HT1080 (cell line): ENCODE data around the gene BRCA1. TPM values are rescaled to one million over a fixed set of nuclear protein-coding genes. Genes with fewer than 3 reads are reported as not detected.

Source experiments
- DNase-seq: peaks from one replicate; pipeline ENCODE4 v3.0.0-alpha.2; 2015; ENCODE audit warnings: low read depth
- total RNA-seq: library from RNA; depleted of rRNA; stranded (reverse); fragments of >200 nt; shearing (Covaris generic); gene quantifications from 2 replicates; pipeline ENCODE4 v1.2.3, GENCODE V29; 2014

BRCA1 gene
- total RNA-seq, 1 experiment from 2014 or later = 47.1 TPM

GRCh38 chr17:43025766-43026537, 99.2 kb downstream of the BRCA1 start:
- no peak for DNase-seq

DNA sequence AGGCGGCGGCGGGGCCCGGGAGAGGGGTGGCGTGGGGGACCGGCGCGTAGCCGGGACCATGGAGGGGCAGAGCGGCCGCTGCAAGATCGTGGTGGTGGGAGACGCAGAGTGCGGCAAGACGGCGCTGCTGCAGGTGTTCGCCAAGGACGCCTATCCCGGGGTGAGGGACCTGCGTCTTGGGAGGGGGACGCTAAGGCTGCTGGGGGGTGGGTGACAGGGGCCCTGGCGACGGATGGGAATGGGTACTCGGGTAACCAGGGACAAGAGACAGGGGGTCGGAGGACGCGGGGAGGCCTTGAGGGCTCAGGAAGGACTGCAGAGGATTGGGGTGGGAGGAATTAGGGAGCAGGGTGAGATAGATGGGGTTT, 99.9 kb downstream of the BRCA1 start:
- DNase-seq = no peak

DNA sequence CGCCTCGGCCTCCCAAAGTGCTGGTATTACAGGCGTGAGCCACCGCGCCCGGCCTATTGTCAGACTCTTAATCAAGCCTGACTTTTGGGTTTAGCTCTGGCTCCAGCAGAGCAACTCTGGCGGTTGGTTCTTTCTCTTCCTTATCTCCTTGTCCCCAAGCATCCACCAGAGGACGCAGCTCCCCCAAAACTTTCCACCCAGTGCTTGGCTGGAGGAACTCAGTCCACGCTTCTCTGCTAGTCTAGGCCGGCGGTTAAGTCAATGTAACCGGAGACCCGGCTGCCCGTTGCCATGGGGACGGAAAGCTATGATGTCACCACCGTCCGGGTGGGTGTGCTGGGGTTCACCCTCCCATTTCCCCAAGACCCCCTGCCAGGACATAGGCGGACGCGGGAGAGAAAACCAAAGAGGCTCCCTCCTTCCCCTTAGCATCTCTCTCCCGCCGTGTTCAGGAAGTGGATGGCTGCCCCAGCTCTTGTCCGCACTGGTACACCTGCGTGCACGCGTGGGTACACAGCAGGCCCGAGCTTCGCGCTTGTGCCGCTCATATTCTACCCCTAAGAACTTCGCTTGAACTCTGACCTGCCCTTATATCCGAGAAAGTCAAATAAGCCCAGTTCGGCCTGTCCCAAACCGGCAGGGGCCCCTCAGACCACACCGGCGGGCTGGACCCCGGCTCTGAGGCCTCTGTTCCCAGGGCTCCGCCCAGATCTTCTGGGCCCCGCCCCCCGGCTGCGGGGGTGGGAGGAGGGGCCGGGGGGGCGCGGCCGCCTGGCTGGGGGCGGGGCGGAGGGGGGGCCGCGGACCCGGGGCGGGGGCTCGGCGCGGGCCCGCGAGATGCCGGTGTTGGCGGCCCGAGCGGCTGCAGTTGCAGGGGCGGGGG, 100.5 kb downstream of the BRCA1 start, which contains the start of gene RND2:
RND2 (plus strand) TSS at position 825 of the 883 bp plus-strand sequence. CDS start 117 bp downstream, outside the sequence.
- DNase-seq = peak; percentile 88

GRCh38 chr17:43021741-43022512, 103.2 kb downstream of the BRCA1 start, which contains the start of gene VAT1:
Gene VAT1, minus strand, starts transcription at chr17:43022385. Its CDS starts 63 bp downstream, at chr17:43022322.
- DNase-seq = peak; percentile 70

- DNase-seq = peak; percentile 71
Observed at GRCh38 chr17:43020789-43021740, 104.1 kb downstream of the BRCA1 start.

- DNase-seq = no peak
Observed at GRCh38 chr17:43020030-43020621, 105.0 kb downstream of the BRCA1 start.

GRCh38 chr17:43019418-43019817, 105.7 kb downstream of the BRCA1 start:
- no peak for DNase-seq

- DNase-seq = no peak
Observed at GRCh38 chr17:43018932-43019331, 106.2 kb downstream of the BRCA1 start.

DNA sequence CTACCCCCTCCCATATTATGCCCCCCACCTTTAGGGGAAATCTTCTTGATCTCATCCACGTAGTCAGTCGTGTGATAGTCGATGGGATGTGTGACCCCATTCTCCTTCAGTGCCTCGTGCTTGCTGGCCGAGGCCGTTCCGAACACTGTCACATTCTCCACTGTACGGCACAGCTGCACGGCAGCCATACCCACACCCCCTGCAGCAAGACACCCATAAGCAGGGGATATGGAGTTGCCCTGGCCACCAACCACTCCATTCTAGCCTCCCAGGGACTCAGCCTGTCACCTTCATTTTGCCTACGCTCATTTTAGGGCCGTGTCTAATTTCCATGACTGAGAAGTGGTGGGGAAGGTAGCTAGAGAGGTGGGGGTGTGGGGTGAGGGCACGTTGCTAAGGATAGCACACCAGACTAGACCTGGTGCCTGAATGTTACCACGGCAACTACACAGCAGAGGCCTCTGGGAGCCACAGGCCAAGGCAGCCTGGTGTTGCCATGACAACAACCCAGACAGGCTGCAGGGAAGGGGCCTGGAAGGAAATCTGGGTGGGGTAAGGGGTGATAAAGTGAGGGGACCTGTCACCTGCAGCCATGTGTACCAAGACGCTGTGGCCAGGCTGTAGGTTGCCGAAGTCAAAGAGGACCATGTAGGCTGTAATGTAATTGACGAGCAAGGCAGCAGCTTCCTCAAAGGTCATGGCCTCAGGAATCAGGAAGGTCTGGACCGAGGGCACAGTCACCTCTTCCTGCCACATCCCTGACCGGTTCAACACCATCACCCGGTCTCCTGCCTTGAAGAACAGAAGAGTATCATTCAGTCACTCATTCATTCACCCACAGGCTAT, 106.9 kb downstream of the BRCA1 start:
- DNase-seq = peak; percentile 13

- DNase-seq = no peak
Observed at GRCh38 chr17:43016216-43016615, 108.9 kb downstream of the BRCA1 start.

- no peak for DNase-seq
Observed at GRCh38 chr17:43015579-43015978, 109.6 kb downstream of the BRCA1 start.

DNA sequence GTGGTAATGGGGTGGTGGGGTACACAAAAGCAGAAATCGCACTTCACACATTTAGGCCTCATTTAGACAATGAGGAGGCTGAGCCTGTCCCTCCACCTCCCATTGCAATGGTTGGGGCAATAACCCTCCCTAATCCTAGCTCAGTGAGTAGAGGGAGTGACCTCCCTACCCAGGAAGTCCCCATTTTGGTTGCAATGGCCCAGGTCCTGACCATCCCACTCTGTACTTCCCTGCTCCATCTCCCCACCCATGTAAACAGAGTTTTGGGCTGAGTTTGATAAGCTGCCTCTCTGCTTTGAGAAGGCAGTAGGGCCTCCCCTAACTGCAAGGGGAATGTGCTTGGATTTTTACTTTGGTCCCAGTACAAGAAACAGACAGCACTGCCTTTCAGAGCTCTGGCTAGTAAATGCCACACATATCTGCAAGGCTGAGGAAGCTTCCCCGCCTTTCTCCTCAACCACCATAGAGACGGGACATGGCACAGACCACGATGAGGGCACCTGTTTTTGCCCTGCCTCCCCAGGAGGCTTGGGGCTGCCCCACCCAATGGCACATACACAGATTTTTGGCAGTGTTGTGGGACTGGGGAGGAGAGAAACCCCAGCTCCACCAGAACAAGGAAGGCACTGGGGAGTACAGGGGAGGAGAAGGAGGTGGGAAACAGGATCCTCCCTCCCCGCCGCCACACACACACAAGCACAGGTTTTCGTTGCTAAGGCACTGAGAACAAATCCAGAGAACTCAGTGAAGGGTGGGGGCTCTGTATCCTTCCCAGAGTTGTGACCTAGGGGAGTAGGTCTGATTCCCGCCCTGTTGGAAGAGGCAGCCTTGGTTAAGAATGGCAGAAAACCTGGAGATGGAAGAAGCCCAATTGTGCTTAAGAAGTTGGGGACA, 110.3 kb downstream of the BRCA1 start:
- no peak for DNase-seq

DNA sequence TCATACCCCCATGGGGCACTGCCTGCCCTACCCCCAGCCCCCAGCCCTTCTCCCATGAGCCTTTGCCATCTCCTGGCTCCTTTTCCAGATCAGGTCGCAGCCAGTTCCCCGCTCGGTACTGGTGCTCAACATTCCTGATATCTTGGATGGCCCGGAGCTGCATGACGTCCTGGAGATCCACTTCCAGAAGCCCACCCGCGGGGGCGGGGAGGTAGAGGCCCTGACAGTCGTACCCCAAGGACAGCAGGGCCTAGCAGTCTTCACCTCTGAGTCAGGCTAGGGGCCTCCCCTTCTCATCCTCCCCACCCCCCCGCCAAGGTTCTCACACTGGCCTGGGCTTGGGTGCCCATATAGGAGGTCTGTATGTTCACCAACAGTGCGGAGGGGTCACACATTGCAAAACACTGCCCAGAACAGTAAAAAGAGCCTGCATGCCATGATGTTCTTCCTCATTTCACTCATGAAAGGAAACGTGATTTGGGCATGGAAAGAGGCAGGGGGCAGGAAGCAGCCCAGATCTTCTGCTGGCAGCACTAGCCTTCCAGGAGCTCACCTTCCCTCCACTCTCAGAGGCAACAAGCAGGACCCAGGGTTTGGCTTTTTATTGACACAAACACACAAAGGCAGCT, 111.0 kb downstream of the BRCA1 start:
- DNase-seq = no peak

DNA sequence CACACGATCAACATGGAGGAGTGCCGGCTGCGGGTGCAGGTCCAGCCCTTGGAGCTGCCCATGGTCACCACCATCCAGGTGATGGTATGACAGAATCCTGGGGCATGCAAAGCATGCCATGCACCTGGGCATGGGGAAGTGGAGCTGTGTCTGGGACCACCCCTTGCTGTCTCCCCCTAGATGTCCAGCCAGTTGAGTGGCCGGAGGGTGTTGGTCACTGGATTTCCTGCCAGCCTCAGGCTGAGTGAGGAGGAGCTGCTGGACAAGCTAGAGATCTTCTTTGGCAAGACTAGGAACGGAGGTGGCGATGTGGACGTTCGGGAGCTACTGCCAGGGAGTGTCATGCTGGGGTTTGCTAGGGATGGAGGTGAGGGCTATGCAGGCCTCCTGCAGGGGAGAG, 111.9 kb downstream of the BRCA1 start:
- no peak for DNase-seq

DNA sequence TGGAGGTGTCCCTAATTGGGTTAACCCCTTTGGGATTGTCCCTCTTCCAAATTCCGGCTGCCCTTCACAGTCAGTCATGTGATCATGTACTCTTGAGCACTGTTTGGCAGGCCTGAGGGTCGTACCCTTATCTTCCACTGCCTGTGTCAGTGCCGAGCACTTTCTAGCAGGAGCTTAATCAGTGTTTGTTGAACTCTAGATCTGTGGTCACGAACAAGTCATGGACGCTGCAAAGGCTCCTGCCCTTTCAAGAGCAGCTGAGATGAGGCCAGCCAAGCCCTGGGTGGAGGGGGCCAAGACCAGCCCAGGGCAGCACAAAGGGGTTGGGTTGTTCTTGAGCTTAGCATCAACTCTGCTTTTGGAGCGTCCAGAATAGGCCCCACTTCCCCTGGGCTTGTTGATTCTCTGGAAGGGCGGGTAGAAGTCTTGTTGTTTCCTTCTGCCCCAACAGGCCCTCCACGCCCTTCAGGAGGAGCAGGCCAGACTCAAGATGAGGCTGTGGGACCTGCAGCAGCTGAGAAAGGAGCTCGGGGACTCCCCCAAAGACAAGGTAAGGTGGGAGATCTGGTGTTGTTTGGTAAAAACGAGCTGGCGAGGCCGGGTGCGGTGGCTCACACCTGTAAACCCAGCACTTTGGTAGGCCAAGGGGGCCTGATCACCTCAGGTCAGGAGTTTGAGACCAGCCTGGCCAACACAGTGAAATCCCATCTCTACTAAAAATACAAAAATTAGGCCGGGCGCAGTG, 113.3 kb downstream of the BRCA1 start:
- DNase-seq = no peak

DNA sequence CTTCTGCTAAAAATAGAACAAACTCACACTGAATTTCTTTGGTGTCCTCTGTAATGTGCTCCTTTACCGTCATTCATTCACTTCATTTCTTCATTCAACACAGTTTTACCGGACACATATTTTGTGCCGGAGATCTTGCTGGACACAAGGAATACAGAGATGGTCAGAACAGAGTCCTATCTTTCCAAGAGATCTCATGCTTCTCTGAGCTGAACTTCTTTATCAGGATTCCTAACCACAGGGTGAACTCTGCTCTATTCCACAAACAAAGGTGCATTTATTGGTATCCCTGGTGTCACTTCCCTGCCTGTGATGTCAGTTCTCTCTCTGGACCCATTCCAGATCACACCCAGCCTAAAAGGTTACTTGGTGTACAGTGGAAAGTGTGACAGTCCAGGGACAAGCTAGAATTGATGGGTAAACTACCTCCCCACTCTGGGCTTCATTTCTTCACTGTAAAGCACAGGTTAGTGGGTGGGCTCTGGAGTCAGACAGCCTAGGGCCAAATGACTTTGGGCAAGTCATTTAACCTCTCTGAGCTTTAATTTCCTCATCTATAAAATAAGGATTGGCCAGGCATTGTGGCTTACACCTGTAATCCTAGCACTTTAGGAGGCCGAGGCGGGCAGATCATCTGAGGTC, 114.4 kb downstream of the BRCA1 start:
- no peak for DNase-seq
